SKM-1 (cell line): ENCODE measurements around the gene MAGIX.
A peak's percentile ranks its signal among the peaks of the same experiment; 100 is the strongest.

Source experiments
- DNase-seq: peaks from one replicate; lab custom pipeline; 2025; ENCODE audit not compliant: unreplicated experiment; lab: John Stamatoyannopoulos, UW

Gene MAGIX

DNA sequence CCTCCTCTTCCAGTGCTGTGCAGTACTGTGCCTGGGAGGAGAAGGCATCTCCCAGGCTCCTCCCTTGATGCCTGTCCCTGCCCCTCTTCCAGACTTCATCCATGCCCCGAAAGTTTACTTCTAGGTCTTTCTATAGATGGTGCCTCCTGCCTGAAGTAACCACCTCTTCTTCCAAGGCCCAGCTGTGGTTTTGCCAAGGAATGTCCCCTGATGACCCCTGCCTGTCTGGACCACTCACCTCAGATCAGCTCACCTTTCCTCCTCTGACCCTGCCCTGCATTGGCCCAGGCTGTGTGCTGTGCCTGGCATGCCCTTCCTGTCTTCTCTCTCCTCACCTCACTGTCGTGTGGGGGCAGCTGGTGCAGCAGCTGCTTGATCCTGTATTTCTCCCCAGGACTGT is 16.8 kb downstream of the MAGIX start:
- no peak for DNase-seq

DNA sequence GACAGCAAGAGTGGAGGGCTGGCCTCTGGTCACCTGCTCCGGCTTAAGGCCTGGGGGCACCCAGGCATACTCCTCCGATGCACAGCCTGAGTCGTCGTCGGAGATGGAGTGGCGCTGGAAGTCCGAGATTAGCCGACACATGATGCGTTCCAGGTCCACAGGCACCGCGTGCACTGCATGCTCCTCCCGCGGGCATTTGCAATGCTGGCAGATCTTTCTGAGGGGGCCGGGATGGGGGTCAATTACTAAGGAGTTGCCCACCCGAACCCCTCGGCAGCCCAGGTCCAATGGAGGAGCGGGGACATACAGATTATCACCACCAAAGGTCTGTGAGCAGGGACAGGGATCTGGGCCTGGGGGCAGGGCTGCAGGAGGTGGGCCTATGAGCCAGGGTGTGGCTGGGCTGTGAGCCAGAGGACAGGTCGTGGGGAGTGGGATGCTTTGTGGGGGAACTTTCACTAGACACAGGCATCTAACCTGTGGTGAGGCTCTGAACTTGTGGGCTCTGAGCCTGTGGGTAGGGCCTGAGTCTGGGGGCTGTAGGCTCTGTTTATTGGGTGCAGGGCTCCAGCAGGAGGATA is 21.2 kb downstream of the MAGIX start:
- no peak for DNase-seq

DNA sequence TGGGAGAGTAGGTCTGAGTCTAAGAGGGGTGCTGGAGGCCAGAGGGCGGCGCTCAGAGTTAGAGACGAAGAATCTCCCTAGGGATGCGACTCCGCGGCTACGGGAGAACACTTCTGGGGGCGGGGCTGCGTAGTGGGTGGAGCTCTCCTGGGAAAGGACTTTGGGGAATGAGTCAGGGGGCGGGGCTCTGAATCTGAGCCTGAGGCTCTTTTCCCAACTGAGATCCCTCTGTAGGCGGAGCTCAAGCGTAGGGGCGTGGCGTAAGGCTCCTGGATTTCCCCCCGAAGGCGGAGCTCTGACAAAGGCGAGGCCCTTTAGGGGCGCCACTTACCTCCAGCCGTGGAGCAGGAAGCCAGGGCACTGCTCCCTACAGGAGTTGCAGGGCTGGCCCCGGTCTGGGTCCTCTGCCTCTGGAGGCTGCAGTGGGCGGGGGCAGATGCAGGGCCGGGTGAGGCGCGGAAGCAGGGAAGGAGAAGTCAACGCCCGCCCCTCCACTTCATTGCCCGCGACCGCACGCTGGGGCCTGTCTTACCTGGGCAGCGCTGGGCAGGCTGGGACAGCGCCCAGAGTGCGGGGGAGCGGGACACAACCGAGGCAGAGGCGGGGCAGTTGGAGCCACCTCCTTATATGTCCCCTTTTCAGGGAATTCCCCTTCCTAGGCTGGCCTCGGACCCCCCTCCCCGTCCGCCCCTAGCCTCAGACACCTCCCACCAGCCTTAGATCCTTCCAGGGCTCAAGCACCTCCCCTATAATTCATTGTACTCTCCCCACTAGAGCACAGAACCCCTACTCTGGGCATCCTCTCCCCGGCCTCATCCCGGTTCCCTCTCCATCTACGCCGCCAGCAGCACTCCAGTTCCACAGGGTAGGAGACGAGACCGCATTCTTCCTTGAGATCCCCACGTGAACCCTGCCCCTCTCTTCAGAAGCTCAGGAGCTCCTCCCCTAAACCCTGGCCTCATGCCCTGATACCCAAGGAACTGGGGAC is 22.0 kb downstream of the MAGIX start:
- DNase-seq: no peak

DNA sequence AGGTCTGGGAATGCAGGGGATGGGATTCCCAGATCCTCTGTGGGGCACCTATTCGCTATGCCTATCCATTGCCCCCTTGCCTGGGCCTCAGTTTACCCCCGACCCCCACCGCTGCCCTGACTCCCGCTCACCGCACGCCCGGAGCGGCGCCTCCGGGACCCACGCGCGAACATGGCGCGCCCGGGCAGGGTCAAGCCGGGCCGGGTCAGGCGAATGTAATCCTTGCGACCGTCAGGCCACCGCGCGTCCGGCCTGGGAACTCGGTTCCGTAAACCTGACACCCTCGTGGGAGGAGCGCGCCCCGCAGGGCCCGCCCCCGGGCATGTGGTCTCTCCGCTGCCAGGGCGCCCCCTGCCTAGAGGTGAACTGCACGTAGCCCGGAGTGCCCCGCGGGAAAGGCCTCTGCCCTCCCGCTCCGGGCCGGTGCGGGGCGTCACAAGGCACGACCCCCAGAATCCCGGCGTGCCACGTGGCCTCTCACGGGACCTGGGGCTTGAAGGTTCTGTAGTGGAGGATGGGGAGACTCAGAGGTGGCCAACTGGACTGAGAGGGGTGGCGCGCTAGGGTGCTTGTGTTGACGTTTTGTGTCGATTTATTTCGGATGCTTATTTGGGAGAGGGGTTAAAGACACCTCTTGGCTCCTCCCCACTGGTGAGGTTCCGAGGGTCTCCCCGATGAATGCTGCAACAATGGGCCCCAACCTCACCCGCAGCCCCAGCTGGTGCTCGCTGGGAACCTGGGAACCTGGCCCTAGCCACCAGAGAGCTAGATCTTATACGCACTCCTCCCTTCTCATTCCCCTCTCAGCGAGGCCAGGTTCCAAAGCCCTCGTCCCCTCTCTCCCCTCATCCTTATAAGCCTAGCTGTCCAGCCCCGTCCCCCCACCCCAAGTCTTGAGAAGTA is 23.8 kb downstream of the MAGIX start, which contains the start of gene PRICKLE3:
Gene PRICKLE3 (minus strand): TSS at position 249 of the 903 bp plus-strand sequence. CDS start 76 bp downstream, at position 173.
- no peak for DNase-seq

DNA sequence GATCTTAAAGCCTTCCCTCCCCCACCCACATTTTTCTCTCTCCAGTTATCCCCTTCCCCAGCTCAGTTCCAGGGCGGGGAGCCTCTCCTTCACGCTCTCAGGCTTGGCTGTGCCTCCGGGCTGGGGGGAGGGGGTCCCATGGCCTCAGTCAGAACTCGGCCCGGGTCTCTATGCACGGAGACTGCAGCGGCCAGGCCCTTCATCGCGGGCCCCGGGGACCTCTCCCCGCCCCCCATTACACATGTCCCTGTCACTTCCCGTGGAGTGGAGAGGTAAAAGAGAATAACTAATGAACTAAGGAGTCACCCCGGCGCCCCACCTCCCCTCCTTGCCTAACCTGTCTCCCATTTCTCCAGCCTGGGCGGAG is 24.5 kb downstream of the MAGIX start:
- DNase-seq: no peak

DNA sequence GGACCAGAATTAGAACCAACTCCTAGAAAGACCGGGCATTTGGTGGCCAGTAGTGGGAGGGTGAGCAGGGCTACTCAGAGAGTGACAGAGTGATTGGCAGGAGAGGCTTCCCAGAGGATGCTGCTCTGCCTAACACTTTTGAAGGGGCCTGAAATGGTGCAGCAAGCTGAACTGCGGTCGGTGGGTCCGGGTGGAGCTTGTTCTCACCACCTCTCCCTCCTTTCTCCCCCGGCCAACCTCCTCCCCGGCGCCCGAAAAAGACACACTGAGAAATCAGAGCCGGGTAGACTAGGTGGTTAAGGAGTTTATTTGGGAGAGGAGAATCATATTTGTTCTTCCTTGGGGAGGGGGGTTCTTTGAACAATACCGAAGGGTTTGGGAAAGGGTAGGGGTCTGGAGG is 25.0 kb downstream of the MAGIX start:
- DNase-seq: no peak

DNA sequence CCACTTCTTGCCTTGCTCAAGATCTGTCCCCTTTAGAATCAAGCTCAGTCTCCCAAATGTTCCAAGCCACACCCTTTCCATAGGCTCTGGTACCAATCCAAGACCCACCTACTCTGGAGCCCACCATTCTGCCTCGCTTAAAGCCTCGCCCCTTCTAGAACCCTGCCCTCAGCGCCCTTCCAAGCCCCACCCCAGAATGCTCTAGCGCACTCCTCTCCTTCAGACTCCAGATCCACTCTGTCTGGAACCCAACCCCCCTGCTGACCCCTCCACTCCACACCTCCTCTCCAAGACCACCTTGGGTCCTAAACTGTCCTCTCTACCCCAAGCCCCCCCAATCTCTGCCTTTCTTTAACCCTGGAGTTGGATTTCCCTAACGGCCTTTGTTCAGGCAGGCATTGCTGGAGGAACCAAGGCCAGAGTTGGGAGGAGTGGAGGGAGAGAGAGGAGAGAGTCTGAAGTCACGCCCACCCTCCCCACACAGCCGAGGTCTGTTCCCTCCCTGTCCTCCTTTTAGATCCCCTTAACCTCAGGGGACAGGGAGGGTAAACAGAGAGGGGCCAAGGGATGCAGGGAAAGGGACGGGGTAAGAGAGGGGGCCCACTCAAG is 26.0 kb downstream of the MAGIX start:
- no peak for DNase-seq

DNA sequence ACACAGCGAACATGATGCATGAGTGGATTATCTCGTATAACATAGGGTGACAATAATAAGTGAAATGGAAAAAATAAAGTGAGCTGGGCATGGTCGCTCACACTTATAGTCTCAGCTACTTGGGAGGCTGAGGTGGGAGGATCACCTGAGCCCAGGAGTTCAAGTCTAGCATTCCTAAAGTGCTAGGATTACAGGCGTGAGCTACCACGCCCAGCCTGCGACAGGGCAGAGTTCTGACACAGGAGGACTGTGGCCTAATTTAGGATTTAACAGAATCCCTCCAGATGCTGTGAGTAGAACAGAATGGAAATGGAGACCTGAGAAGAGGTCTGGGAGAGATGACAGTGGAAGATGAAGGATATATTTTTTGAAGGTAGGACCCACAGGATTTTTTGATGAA is 27.0 kb downstream of the MAGIX start:
- no peak for DNase-seq

DNA sequence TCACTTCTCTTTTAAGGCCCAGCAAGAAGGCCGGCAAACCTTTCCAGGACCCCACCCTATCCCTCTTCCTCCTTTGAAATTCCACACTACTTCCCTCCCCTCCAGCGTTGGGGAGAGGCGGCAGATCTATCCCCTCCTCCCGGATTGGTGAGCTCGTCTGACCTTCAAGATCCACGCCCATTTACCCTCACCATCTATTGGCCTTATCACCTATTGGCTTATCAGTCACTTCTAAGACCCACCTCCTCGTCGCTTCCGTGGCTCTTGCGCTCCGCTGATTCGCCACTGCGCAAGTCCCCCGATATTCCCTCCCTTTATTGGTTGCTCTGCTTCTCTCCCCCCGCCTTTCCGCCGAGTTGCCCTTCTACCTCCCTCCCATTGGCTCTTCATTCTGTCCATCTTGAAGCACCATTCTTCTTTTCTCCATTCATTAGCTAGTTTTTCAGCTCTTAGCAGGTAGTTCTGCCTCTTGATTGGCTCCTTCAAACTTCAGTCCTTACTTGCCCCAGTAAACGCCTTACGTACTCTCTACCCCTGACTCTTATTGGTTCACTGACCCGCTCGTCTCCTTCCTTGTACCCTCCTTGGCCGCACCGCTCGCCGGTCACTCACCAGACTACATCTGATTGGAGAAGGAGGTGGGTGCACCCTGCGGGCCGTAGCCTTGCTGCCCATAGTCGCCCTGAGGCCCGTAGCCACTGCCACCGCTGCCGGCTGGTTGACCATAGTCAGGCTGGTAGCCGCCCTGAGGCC is 28.4 kb downstream of the MAGIX start:
- DNase-seq: peak; percentile 99

DNA sequence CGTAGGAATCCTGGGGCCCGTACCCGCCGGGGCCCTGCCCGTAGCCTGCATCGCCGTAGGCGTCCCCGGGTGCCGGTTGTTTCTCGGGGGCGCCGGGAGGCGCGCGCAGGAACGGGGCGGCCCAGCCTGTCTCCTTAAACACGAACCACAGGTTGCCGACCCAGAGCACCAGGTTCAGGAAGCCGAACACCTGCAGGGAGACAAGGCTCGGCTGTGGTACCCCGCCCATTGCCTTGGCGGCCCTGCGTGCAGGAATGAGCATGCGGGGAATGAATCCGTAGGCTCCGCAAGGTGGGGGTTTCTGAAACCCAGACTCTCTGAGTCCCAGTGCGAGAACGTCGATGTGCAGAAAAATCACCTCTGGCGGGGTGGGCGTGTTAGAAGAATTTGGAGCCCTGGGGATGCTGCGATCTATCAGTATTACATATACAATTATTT is 29.0 kb downstream of the MAGIX start:
- no peak for DNase-seq

DNA sequence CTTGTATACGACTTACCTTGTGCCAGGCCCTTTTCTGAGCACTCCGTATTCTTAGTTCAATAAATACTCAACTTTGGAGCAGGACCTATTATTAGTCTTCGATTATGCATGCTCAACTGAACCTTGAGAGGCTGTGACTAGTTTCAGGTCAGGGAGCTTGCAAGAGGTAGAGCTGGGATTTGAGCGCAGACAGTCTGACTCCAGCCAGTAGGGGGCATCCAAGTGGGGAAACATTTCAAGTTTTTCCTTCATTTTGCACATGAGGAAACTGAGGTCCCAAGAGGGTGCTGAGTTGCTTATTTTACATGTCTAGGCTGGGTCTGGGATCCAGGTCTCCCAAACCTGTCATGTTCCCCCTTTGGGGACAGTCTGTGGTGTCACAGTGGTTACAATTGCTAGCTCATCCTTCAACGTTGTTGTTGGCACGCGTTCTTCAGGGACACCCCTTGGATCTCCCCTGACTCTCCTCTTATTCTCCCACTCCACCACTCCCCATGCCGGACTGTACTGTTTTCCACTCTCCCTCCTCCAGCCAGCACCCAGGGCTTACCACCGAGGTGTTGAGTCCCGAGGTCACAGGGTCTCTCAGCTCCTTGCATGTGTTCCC is 30.3 kb downstream of the MAGIX start:
- peak; percentile 13 for DNase-seq

DNA sequence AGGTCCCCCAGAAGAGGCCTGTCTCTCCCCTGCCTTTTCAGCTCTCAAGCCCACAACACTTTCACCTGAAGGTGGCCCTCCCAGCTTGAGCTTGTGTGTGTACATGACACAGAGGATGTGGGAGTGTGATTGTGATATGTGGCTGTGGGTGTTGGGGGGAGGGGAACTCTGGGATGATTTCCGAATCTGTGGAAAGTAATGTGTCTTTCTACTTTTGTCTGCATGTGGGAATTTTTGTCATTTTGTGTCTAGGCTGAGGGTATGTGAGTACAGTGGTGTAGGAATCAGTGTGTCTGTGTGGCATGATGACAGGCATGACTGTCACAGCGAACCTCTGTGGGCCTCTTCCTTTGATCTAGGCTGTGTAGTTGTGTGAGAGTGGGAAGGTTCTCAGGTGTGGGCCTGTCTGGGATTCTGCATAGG is 31.0 kb downstream of the MAGIX start:
- no peak for DNase-seq

DNA sequence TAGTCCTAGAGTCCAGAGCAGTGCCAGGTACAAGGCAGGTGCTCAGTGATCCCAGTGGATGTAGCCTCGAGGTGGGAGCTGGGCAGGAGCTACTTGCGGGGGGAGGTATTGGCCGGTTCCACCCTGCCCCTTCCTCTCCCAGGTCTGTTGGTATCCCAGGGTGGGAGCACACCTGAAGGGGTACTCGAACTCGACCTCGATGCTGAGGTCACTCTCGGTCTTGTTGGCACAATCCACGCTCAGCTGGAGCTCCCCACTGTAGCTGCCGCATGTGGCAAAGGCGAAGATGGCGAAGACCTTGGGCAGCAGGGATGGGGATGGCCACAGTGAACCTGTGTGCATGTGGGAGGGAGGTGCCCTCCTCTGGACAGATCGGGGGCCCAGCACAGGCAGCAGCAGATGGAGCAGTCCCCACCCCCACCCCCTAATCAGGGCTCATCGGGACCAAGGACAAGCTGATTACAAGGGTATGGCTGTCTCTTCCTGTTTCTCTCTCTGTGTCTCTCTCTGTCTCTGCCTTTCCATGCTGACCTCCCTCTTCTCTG is 35.1 kb downstream of the MAGIX start:
- DNase-seq: no peak

DNA sequence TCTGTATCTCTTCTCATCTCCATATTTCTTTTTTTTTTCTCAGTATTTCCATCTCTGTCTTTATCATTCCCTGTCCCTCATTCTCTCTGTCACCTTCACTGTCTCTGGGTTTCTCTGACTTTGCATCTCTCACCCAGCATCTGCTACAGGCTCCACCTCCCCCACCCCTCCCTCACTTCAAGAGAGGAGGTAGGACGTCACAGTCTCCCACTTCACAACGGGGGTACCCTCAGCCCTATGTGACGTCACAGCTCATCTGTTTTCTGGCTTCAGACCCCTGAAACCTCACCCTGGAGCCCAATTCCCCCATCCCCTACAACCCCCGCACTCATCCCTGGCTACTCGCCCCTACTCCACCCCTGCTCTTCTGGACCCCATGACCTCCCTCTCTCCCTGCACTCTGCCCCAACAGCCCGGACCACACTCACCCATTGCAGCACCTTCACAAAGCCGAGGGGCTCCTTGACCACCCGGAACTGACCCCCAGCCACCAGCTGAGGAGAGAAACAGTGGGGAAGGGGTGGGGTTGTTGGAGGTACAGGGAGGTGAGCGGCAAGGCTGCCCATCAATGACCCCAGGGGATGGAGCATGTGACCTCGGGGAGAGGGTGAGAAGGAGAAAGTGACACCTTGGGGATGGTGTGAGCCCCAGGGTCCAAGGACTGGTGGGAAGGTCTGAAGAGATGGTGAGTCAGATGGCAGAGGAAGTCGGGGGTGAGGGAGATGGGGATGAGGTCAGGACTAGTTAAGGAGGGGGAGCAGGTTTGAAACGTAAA is 36.2 kb downstream of the MAGIX start:
- DNase-seq: no peak

DNA sequence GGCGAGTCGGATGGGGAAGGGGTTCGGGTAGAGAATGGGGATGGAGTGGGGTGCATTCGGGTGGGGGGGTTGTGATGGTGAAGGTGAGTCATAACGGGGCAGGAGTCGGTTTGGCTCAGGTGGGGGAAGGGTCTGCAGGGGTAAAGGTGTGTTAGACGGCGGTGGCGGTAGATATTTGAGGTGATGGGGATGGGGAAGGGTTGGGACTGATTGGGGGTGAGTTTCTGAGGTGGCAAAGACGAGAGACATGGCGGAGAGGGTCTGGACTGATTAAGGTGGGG is 36.7 kb downstream of the MAGIX start:
- DNase-seq: no peak

DNA sequence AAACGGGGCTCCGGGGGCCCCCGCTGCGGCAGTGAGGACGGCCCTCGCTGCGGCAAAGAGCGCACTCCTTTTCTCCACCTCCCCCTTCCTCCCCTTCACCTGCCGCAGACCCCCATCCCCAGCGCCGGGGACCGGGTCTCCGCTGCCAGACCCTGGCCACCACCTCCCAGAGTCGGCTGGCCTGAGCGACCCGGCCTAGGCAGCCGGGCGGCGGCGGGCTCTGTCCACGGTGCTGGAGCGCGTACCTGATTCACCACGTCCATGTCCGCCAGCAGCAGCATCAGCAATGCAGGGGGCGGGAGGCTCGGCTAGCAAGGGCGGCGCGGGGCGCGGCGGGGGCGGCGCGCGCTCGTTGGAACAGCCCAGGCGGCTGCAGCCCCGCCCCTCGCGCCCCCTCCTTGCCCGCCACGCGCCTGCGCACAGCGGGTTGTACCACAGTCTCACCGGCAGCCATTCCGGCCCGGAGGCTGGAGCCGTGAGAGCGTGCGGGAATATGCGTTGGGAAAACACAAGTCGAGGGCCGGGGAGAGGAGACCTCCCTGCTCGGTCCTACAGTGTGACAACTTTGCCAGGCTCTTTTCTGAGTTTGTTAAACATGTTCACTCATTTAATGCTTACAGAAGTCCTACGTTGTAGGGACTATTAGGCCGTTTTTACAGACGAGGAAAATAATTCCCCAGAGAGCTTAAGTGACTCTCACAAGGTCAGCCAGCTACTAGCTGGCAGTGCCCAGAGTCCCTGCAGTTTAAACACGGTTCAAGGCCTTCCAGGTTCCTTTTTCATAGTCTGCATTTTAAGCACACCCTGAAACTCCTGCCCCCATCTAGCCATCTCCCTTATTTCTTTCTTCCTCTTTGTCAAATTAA is 37.6 kb downstream of the MAGIX start, which contains the start of gene SYP:
Gene SYP (minus strand): TSS at position 288 of the 866 bp plus-strand sequence. CDS start 7 bp downstream, at position 281.
- DNase-seq: peak; percentile 34

DNA sequence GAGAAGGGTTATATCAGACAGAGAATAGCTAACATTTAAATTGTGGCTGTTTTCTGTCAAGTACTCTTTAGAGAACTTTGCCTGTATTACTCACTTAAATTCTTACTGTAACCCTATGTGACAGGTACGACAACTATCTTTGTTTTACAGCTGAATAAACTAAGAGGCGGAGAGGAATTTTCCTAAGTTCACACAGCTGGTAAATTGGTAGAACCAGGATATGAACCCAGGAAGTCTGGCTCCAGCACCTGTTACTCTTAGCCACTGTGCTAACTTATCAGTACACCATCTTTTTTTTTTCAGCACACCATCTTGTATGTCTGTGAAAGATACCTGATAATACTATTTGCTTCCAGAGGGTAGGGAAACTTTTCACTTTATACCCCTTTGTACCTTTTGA is 39.5 kb downstream of the MAGIX start:
- no peak for DNase-seq

DNA sequence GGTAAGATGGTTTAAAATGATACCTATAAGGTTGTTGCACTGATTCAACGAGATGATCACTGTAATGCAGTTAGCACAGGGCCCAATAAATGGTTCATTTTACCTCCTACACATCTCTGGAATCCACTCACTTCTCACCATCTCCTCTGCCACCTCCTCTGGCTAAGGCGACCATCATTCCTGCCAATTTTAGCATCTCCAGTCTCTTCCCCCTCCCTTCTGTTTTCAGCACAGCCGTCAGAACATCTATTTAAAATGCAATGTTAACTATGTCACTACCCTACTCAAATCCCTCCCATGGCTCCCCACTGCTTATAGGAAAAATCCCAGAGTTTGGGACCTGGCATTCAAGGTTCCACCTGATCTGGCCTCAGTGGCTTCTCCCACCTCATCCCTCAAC is 41.0 kb downstream of the MAGIX start:
- no peak for DNase-seq
